GM19395 (cell line): ENCODE data around the gene POLD1.
A peak's percentile ranks its signal among the peaks of the same experiment; 100 is the strongest.

ENCODE experiments used
- ATAC-seq: cut with Tn5 transposase; IDR thresholded peaks from one replicate; pipeline ENCODE4 v1.9.1; 2021; ENCODE audit warnings: mild to moderate bottlenecking, moderate library complexity; ENCODE audit not compliant: unreplicated experiment

The POLD1 gene

DNA sequence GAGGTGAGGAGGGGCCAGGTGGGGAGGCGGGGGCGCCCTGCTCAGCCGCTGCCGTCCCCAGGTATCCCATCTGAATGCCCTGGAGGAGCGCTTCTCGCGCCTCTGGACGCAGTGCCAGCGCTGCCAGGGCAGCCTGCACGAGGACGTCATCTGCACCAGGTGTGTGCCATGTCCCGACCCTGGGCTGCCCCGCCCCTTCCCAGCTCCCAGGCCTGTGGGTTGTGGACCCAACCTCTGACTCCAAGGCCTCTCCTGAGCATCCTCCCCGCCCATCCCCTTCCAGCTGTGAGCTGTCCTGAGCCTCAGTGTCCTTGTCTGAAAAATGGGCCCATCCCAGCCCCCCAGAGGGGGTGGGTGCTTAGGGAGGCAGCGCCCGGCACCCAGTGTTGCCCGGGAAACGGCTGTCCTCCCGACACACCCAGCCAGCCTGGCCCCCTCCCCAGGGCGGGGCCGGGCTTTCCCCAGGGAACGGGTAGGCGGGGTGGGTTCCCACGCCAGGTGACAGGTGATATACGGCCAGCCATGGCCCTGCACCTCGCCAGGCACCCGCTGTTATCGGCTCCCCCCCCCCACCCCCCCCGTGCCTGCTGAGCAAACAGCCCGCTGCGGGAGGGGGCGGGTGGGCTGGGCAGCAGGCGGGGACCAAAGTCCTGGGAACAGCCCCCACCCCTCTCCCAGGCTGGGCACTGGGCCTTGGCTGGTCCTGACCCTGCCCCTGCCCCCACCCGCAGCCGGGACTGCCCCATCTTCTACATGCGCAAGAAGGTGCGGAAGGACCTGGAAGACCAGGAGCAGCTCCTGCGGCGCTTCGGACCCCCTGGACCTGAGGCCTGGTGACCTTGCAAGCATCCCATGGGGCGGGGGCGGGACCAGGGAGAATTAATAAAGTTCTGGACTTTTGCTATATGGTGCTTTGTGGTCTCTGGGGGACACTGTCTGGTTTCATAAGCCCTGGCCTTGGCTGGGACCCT lies 33.2 kb downstream of the POLD1 start:
- ATAC-seq = no peak

DNA sequence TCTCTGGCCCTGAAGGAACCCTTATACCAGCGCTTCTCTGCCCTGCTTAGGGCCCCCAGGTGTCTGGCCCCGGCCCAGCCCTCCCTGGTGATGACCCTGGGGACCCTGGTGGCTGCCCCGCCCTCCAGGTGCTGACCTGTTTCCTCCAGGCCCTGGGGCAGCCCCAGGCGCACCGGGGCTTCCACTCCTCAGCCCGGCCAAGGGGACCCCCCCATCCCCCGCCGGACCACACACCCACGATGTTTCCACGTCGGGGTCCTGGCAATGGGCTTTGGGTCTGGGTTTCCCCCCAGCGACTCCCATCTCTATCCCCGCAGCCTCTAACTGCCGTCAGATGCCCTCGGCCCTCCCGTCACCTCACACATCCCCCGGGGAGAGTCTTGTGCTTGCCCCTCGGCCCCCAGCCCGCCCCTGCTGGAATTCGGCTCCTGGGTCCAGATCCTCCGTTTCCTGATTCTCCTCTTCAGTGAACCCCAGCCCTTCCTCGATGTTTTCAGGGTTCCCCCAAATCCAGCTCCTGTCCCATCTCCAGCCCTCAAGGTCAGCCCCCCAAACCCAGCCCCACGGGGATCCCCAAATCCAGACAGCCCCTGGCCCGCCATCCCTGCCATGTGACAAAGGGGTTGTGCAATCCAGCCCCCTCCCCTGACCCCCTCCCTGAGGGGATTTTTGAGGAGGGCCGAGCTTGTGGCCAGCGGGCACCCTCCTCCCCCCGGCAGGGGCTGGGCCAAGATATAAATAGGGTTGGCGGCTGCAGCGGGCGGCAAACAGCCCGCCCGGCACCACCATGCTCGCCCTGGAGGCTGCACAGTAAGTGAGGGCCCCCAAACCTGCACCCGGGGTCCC lies 34.3 kb downstream of the POLD1 start, which contains the start of gene SPIB:
Gene SPIB, plus strand, starts transcription at position 763 of the 846 bp plus-strand sequence. Its CDS starts 25 bp downstream, at position 788.
- ATAC-seq = no peak

GRCh38 chr19:50419022-50419579 lies 35.0 kb downstream of the POLD1 start:
- no peak for ATAC-seq

DNA sequence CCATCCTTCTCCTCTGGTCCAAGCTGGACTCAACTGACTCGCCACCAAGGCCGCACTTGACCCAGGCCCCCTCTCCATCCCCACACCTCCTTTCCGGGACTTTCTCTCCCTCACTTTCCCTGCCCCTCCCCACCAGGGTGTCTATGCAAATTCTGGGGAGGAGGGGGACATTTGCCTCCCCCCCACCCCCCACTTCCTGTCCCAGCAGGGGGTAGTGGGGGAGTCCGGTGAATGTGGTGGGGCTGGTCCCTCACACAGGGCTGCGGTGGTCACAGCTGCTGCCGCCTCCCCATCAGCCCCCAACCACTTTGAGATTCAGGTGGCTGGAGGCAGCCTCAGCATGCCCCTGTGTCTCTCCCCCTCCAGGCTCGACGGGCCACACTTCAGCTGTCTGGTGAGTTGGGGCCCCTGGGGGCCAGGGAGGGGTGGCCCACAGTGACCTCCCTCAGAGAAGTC lies 35.5 kb downstream of the POLD1 start:
- no peak for ATAC-seq

DNA sequence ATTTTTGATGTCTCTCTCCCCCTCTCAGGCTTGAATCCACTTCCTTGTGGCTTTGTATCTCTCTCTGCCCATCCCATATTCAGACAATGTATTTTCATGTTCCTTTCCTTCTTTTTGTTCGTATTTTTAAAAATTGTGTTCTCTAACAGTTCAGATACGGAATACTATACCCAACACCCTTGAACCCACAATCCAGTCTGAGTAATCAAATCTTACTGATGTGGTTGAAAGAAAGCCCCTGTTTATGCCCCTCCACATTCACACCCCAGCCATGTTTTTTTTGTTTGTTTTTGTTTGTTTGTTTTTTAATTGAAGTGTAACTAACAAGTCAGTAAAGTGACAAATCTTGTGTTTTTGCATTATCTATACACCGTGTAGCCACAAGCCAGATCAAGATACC lies 36.0 kb downstream of the POLD1 start:
- ATAC-seq = no peak

GRCh38 chr19:50420808-50421207 lies 36.7 kb downstream of the POLD1 start:
- no peak for ATAC-seq

- ATAC-seq = no peak
Measured at GRCh38 chr19:50422397-50423278, 38.5 kb downstream of the POLD1 start.

DNA sequence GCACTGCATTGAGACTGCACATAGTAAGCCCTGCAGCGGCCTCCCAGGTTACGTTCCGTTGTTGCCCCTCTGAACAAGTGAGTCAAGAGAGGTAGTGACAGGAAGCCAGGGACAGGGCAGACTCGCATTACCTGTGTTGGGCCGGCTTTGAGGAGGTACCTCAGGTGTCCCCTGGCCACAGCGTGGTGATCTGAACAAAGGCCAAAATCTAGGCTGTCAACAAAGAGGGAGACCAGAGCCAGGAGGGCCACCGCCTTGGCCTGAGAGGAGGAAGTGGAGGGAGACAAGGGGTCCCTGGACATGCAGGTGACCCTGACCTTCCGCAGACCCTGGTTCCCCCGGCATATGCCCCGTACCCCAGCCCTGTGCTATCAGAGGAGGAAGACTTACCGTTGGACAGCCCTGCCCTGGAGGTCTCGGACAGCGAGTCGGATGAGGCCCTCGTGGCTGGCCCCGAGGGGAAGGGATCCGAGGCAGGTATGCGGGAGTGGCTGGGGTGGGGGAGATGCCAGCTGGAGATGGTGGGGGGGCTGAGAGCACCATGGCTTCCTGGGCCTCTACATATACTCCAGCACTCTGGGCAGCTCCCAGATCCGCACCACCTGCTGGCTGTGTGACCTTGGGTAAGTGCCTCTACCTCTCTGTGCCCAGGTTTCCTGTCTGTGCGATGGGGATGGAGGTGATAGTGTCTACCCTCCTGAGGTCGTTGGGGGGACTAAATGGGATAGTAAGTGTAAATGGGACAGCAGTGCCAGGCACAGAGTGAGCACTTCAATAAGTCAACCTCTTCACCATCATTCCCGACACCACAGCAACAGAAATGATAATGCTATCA lies 39.3 kb downstream of the POLD1 start:
- ATAC-seq = no peak

DNA sequence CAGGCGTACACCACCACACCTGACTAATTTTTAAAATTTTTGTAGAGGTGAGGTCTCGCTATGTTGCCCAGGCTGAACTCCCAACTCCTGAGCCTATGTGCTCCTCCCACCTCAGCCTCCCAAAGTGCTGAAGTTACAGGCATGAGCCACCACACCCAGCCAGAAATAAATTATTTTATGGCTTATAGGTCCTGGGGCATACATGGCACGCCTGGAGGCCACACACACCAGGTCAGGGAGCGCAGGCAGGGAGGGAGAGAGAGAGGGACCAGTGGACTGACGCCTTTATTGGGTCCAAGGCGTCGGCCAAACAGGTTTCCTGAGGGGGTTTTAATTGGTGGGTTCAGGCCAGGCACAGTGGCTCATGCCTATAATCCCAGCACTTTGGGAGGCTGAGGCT lies 41.4 kb downstream of the POLD1 start:
- ATAC-seq = no peak

- no peak for ATAC-seq
Measured at GRCh38 chr19:50427318-50427925, 43.3 kb downstream of the POLD1 start.

DNA sequence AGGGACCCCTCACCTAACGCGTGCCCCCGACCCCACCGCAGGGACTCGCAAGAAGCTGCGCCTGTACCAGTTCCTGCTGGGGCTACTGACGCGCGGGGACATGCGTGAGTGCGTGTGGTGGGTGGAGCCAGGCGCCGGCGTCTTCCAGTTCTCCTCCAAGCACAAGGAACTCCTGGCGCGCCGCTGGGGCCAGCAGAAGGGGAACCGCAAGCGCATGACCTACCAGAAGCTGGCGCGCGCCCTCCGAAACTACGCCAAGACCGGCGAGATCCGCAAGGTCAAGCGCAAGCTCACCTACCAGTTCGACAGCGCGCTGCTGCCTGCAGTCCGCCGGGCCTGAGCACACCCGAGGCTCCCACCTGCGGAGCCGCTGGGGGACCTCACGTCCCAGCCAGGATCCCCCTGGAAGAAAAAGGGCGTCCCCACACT lies 43.9 kb downstream of the POLD1 start:
- no peak for ATAC-seq

DNA sequence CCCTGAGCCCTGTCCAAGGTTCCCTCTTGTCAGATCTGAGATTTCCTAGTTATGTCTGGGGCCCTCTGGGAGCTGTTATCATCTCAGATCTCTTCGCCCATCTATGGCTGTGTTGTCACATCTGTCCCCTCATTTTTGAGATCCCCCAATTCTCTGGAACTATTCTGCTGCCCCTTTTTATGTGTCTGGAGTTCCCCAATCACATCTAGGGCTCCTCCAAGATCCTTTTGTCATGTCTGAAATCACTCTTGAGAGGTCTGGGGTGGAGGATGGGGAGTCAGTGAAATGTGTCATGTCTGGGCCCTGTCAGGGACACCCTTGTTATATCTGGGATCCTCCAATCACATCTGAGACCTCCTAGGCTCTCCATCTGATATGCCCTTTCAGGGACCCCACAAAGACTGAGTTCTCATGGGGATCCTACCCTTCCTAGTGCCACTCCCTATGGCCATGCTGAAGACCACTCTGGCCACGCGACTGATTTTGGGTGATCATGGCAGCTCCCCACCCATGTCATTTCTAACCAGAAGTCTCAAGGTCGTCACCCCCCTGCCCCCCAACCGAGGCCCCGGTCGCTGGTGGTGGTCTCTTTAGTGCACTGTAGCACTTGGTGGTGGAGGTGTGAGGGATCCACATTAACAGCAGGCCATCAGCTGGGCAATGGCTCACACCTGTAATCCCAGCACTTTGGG lies 44.8 kb downstream of the POLD1 start:
- ATAC-seq = no peak

- ATAC-seq = no peak
Measured at GRCh38 chr19:50430888-50431342, 46.8 kb downstream of the POLD1 start.

DNA sequence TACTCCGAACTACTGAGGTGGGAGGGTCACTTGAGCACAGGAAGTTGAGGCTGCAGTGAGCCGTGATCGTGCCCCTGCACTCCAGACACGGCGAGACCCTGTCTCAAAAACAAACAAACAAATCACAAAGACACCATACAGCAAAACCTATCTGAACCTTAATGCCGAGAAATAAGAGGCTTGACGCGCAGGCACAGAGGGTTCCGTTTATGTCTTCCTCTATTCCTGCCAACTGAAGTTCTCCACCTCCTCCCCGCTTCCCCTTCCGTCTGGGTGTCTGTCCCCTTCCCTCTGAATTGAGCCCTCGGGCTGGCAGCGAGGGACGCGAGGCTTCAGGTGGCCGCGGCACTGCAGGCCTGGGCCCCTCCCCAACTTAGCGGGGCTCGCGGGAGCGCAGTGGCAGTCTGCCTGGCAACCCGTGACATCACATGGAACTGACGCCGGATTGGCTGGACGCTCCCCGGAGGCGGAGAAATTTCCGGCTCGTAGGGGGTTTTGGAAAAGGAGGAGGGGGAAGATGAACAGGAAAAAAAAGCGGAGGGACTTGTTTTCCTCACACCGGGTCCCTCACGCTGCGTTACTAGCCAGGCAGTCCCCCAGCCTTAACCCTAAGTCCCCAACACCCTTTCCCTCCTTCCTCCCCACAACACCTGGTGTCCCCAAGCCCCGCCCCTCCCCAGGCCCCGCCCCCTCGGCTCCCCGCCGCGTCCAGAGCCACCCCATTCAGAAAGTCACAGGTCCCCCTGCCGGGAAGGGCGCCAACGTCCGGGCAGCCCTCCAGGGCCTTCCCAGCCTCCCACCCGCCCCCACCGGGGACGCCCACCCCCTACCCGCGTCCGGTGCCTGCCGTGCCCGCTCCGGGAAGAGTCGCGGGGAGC lies 47.4 kb downstream of the POLD1 start:
- peak; percentile 68 for ATAC-seq

GRCh38 chr19:50432221-50433028 lies 48.3 kb downstream of the POLD1 start, which contains the start of gene MYBPC2:
Gene MYBPC2 (plus strand): TSS chr19:50432892. CDS start chr19:50432954, 62 bp downstream.
- peak; percentile 18 for ATAC-seq
